ENCODE results near the gene TSEN15. TPM values are rescaled to one million over a fixed set of nuclear protein-coding genes. Genes with fewer than 3 reads are reported as not detected.
A peak's percentile ranks its signal among the peaks of the same experiment; 100 is the strongest.

TSEN15 gene
- total and polyA plus RNA-seq, 8 donors = 33.8 to 50.1 (median 39.5) TPM

DNA sequence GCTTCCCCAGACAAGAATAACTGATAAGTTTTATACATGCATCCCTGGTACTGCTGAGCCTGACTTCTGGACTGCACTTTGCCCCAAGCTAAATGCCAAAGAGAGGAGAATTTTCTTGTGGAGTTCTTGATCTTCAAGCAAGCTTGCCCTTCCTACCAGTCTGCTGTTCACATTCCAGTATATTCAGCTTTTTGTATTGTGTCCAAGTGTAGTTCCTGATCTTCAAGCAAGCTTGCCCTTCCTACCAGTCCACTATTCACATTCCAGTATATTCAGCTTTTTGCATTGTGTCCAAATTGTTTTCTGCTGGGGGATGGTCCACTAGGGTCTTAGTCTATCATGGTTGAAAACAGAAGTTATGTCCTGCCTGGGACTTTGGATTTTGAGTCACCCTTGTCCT, 894 bp upstream of the TSEN15 start:
- peak overlapping the region; percentile 80 to 84 for H3K27ac ChIP-seq
- H3K27me3 ChIP-seq = no peaks in the 10 kb centered on the region
- no peak for ATAC-seq
- no peaks in the 10 kb centered on the region for H3K9me3 ChIP-seq
- DNase-seq = no peak
- H3K4me3 ChIP-seq = peak overlapping the region in 1 of 2 donors; percentile 79
- no peak for TF ChIP-seq CTCF (IDR thresholded peaks at IDR 0.05)
- H3K4me1 ChIP-seq = peaks cover 9 to 28% of the 10 kb centered on the region in 2 donors
- intact Hi-C loops (cut with DNase I) = no loop called here
- peaks cover 0 to 10% of the 10 kb centered on the region in 2 donors for H3K36me3 ChIP-seq

DNA sequence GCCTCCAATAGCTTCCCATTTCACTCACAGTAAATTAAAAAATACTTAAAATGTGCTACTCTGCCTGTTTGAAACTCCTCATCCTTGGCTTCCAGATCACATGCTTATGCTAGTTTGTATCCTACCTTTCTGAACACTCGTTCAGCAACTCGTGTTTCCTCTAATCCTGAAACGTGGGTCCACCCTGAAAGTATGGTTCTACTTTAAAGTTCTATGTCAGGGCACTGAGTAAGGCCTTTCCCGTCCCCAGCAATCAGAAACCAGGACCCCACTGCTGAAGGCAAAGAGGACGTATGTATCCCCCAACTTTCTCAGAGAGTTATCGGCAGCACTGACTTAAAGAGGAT, 419 bp upstream of the TSEN15 start:
- ATAC-seq (peak; percentile 27), DNase-seq (no peak)

GRCh38 chr1:184052194-184052559, 647 bp downstream of the TSEN15 start:
- intact Hi-C loops (cut with DNase I) = no loop called here
- Histone ChIP-seq H3K4me1 (peaks cover 15 to 28% of the 10 kb centered on the region in 2 donors), H3K36me3 (peaks cover 0 to 10% of the 10 kb centered on the region in 2 donors), H3K9me3 (no peaks in the 10 kb centered on the region), H3K4me3 (peak overlapping the region; percentile 79 to 83), H3K27ac (peak overlapping the region; percentile 80 to 84), H3K27me3 (no peaks in the 10 kb centered on the region)
- DNase-seq (no peak), ATAC-seq (no peak)
- no peak for TF ChIP-seq CTCF (IDR thresholded peaks at IDR 0.05)

More for the DNA sequence above, 419 bp upstream of the TSEN15 start:
- Histone ChIP-seq H3K9me3 (no peaks in the 10 kb centered on the region), H3K36me3 (peaks cover 0 to 10% of the 10 kb centered on the region in 2 donors), H3K27me3 (no peaks in the 10 kb centered on the region), H3K4me3 (peak overlapping the region; percentile 79 to 83), H3K4me1 (peaks cover 9 to 28% of the 10 kb centered on the region in 2 donors), H3K27ac (peak overlapping the region; percentile 80 to 84)
- intact Hi-C loops (cut with DNase I) = no loop called here
- TF ChIP-seq CTCF (IDR thresholded peaks at IDR 0.05) = no peak

GRCh38 chr1:184052750-184053149, 1.2 kb downstream of the TSEN15 start:
- ATAC-seq = no peak
- H3K36me3 ChIP-seq = peaks cover 0 to 10% of the 10 kb centered on the region in 2 donors
- H3K27me3 ChIP-seq = no peaks in the 10 kb centered on the region
- TF ChIP-seq CTCF (IDR thresholded peaks at IDR 0.05) = no peak
- intact Hi-C loops (cut with DNase I) = no loop called here
- peaks cover 21 to 28% of the 10 kb centered on the region in 2 donors for H3K4me1 ChIP-seq
- no peak overlapping the region for H3K27ac ChIP-seq
- no peaks in the 10 kb centered on the region for H3K9me3 ChIP-seq
- DNase-seq = no peak
- peak overlapping the region in 1 of 2 donors; percentile 79 for H3K4me3 ChIP-seq

DNA sequence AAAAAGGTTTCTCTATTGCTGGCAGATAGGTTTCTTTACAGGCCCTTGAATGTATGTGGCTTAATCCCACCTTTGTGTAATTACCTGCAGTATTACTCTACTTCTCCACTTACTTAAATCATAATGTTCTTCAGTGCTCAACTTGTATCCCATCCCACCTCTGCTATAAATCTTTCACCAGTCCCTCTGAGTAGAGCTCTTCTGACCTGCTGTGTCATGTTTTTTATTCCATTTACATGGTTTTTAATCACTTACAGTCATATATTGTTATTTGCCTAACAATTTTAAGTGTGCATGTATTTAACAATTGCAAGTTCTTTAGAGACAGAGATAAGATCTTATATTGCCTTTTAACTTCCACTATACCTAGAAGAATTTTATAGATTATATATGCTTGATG, 2.4 kb downstream of the TSEN15 start:
- TF ChIP-seq CTCF (IDR thresholded peaks at IDR 0.05) = no peak
- intact Hi-C loops (cut with DNase I) = no loop called here

More for the DNA sequence above, 2.4 kb downstream of the TSEN15 start:
- no peaks in the 10 kb centered on the region for H3K9me3 ChIP-seq
- no peaks in the 10 kb centered on the region for H3K27me3 ChIP-seq
- no peak for ATAC-seq
- DNase-seq = no peak
- H3K36me3 ChIP-seq = peaks cover 0 to 10% of the 10 kb centered on the region in 2 donors
- H3K27ac ChIP-seq = no peak overlapping the region
- H3K4me1 ChIP-seq = peaks cover 21 to 28% of the 10 kb centered on the region in 2 donors
- H3K4me3 ChIP-seq = no peak overlapping the region

All from left lung (tissue), 10 donors.